Measurements from ENCODE around the gene OR5B2. TPM values are rescaled to one million over a fixed set of nuclear protein-coding genes. Genes with fewer than 3 reads are reported as not detected.

Gene OR5B2
- total RNA-seq, 2 experiments from 2014 or later: not detected

GRCh38 chr11:58465690-58466089 is 37.8 kb upstream of the OR5B2 start:
- no peaks in the 10 kb centered on the region for H3K9me3 ChIP-seq (ENCODE audit: low read length)
- CTCF ChIA-PET (ENCODE audit: unreplicated experiment): no interaction called here
- no TSS peak for BruUV-seq (replicated peaks)

DNA sequence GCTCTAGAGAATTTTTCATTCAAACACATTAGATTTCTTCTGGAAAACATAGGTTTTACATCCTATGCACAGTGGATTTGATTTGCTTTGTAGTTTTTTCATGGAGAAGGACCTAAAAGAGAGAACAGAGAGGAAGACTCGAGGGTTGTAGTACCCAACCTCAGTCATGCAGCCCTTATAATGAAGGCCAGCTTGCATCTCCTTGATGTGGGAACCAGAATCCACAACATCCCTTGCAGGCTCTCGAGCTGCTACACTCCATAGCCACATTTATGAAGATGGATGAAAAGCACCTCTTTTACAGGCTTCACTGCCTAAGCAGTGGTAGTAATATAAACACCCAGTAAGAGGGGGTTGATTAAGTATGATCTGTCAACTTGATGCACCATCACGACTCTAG is 23.7 kb upstream of the OR5B2 start:
- H3K9me3 ChIP-seq (ENCODE audit: low read length): no peaks in the 10 kb centered on the region
- H4K20me1 ChIP-seq (ENCODE audit: insufficient read depth, low read length): no peaks in the 10 kb centered on the region
- intact Hi-C loops (cut with micrococcal nuclease; ENCODE audit: unreplicated experiment): no loop called here
- DNase-seq (ENCODE audit: low spot score): no peak
- no peak overlapping the region for H3K27ac ChIP-seq (ENCODE audit: low read depth, low read length, poor library complexity, severe bottlenecking)
- no peaks in the 10 kb centered on the region for H3K36me3 ChIP-seq (ENCODE audit: insufficient read depth, low read length)
- ChIA-PET POLR2A (no interaction called here), CTCF (ENCODE audit: unreplicated experiment) (no interaction called here)
- no peaks in the 10 kb centered on the region for H3K9me2 ChIP-seq (ENCODE audit: insufficient read depth, low read length)
- no peak overlapping the region for H2AFZ ChIP-seq (ENCODE audit: low read length)
- H3K4me1 ChIP-seq (ENCODE audit: insufficient read depth, low read length, poor library complexity, severe bottlenecking): no peaks in the 10 kb centered on the region
- H3K79me2 ChIP-seq (ENCODE audit: insufficient read depth, low read depth, low read length): no peaks in the 10 kb centered on the region
- H3K4me2 ChIP-seq (ENCODE audit: low read length): no peak overlapping the region
- TF ChIP-seq CTCF (conservative IDR thresholded peaks at IDR 0.05; ENCODE audit: low read length) (no peak), EZH2phosphoT487 (IDR thresholded peaks at IDR 0.05; ENCODE audit: borderline replicate concordance, low read depth, low read length) (no peak)
- H3K4me3 ChIP-seq (ENCODE audit: low read depth, low read length, poor library complexity, severe bottlenecking): no peak overlapping the region
- BruUV-seq (replicated peaks): no TSS peak

More at GRCh38 chr11:58465690-58466089, 37.8 kb upstream of the OR5B2 start:
- TF ChIP-seq CTCF (conservative IDR thresholded peaks at IDR 0.05; ENCODE audit: low read length): no peak
- TF ChIP-seq EZH2phosphoT487 (IDR thresholded peaks at IDR 0.05; ENCODE audit: borderline replicate concordance, low read depth, low read length): no peak
- Histone ChIP-seq H3K4me1 (ENCODE audit: insufficient read depth, low read length, poor library complexity, severe bottlenecking) (no peaks in the 10 kb centered on the region), H3K9me2 (ENCODE audit: insufficient read depth, low read length) (no peaks in the 10 kb centered on the region), H3K79me2 (ENCODE audit: insufficient read depth, low read depth, low read length) (no peaks in the 10 kb centered on the region), H4K20me1 (ENCODE audit: insufficient read depth, low read length) (no peaks in the 10 kb centered on the region), H3K4me3 (ENCODE audit: low read depth, low read length, poor library complexity, severe bottlenecking) (no peak overlapping the region), H3K4me2 (ENCODE audit: low read length) (no peak overlapping the region), H3K27ac (ENCODE audit: low read depth, low read length, poor library complexity, severe bottlenecking) (no peak overlapping the region), H3K36me3 (ENCODE audit: insufficient read depth, low read length) (no peaks in the 10 kb centered on the region), H2AFZ (ENCODE audit: low read length) (no peak overlapping the region)
- DNase-seq (ENCODE audit: low spot score): no peak
- intact Hi-C loops (cut with micrococcal nuclease; ENCODE audit: unreplicated experiment): no loop called here
- POLR2A ChIA-PET: interaction anchor here (1.1 kb wide), 1 partner anchor 19 kb away, joined by 3 read pairs; no protein-coding TSS in a partner anchor

GRCh38 chr11:58446294-58446693 is 18.4 kb upstream of the OR5B2 start:
- H3K4me1 ChIP-seq (ENCODE audit: insufficient read depth, low read length, poor library complexity, severe bottlenecking): no peaks in the 10 kb centered on the region
- no peak overlapping the region for H2AFZ ChIP-seq (ENCODE audit: low read length)
- H3K9me2 ChIP-seq (ENCODE audit: insufficient read depth, low read length): no peaks in the 10 kb centered on the region
- CTCF ChIA-PET (ENCODE audit: unreplicated experiment): no interaction called here
- H3K27ac ChIP-seq (ENCODE audit: low read depth, low read length, poor library complexity, severe bottlenecking): no peak overlapping the region
- TF ChIP-seq EZH2phosphoT487 (IDR thresholded peaks at IDR 0.05; ENCODE audit: borderline replicate concordance, low read depth, low read length) (no peak), CTCF (conservative IDR thresholded peaks at IDR 0.05; ENCODE audit: low read length) (no peak)
- no peak overlapping the region for H3K4me3 ChIP-seq (ENCODE audit: low read depth, low read length, poor library complexity, severe bottlenecking)
- no TSS peak for BruUV-seq (replicated peaks)
- no peaks in the 10 kb centered on the region for H3K79me2 ChIP-seq (ENCODE audit: insufficient read depth, low read depth, low read length)
- H3K9me3 ChIP-seq (ENCODE audit: low read length): no peaks in the 10 kb centered on the region
- intact Hi-C loops (cut with micrococcal nuclease; ENCODE audit: unreplicated experiment): no loop called here
- POLR2A ChIA-PET: interaction anchor here (0.5 to 1.7 kb wide), 2 partner anchors 19 to 1125 kb away, joined by 3 read pairs; no protein-coding TSS in a partner anchor
- H3K4me2 ChIP-seq (ENCODE audit: low read length): no peak overlapping the region
- no peak for DNase-seq (ENCODE audit: low spot score)
- H4K20me1 ChIP-seq (ENCODE audit: insufficient read depth, low read length): no peaks in the 10 kb centered on the region
- no peaks in the 10 kb centered on the region for H3K36me3 ChIP-seq (ENCODE audit: insufficient read depth, low read length)

All from OCI-LY7 (cell line).